ENCODE data around the gene CNRIP1. TPM values are rescaled to one million over a fixed set of nuclear protein-coding genes. Genes with fewer than 3 reads are reported as not detected.

The CNRIP1 gene
- total RNA-seq, 1 experiment from 2014 or later = 0.80 TPM

Other genes with a start within 250 kb of the CNRIP1 start
- gene PNO1, start 162.1 kb downstream of the CNRIP1 start, total RNA-seq (2014; rRNA removed; shearing (Covaris generic)) = 24.5 and 27.6 TPM in 2 replicates
- 20.1 and 24.1 TPM in 2 replicates for gene PPP3R1, start 67.4 kb downstream of the CNRIP1 start, total RNA-seq (2014; rRNA removed; shearing (Covaris generic))
- not detected in 2 replicates for gene PLEK, start 45.3 kb upstream of the CNRIP1 start, total RNA-seq (2014; rRNA removed; shearing (Covaris generic))
- gene FBXO48, start 147.3 kb upstream of the CNRIP1 start, total RNA-seq (2014; rRNA removed; shearing (Covaris generic)) = 0.52 and 1.00 TPM in 2 replicates
- gene APLF, start 147.6 kb upstream of the CNRIP1 start, total RNA-seq (2014; rRNA removed; shearing (Covaris generic)) = 2.1 and 5.9 TPM in 2 replicates

All from H7 (cell line).